AG04449 (cell line): Measurements from ENCODE around the gene TUB.

Experiments
- CTCF ChIA-PET: fragments of 350-600 bp; formaldehyde crosslinking; extraction: SDS; loops from one replicate; lab custom pipeline; 2021; ENCODE audit warnings: antibody characterized with exemption; lab: Yijun Ruan, JAX
- POLR2A ChIA-PET: fragments of 400-600, 350-600 bp; formaldehyde crosslinking; extraction: SDS; loops from one replicate; lab custom pipeline; 2020; ENCODE audit warnings: antibody characterized with exemption, inconsistent platforms; lab: Yijun Ruan, JAX
- DNase-seq: peaks from one replicate; pipeline ENCODE4 v3.0.0-alpha.2; 2010; ENCODE audit warnings: low read depth, low spot score
- H3K4me3 ChIP-seq: 2 replicates; pipeline ENCODE4 v1.5.1; 2011; ENCODE audit warnings: low read depth, mild to moderate bottlenecking, control low read depth, low read length
- TF ChIP-seq, protein P1 (sequence below): IDR thresholded peaks from one replicate; pipeline ENCODE4 v1.5.1; 2011; ENCODE audit warnings: mild to moderate bottlenecking, moderate library complexity, low read length, control low read depth, inconsistent platforms; ENCODE audit not compliant: insufficient read depth; ENCODE audit errors: missing control alignments

The TUB gene

DNA sequence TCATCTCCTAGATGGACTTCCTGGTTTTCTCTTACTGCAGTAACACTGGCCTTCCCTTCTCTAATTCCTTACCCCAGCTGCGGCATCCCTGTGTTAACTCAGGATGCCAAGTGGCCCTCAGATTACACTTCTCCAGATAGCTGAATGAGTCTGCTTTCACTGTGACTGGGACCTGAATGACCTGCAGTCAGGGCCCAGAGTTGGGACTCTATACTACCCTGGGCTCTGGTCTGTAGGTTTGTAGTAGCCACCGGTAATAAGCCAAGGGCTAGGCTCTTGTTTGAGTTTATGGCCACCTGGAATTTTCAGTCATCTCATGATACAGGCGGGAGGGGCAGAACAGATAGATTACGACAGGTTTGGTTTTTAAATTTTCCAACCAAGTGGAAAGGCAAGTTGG lies 24.1 kb downstream of the TUB start:
- CTCF ChIA-PET: interaction anchor here (4.1 to 22.7 kb wide), 3 partner anchors 20 to 100 kb away, joined by 25 to 1552 read pairs (median 445); partner anchors contain the start of gene TUB
- no peak for DNase-seq
- TF ChIP-seq, protein P1, sequence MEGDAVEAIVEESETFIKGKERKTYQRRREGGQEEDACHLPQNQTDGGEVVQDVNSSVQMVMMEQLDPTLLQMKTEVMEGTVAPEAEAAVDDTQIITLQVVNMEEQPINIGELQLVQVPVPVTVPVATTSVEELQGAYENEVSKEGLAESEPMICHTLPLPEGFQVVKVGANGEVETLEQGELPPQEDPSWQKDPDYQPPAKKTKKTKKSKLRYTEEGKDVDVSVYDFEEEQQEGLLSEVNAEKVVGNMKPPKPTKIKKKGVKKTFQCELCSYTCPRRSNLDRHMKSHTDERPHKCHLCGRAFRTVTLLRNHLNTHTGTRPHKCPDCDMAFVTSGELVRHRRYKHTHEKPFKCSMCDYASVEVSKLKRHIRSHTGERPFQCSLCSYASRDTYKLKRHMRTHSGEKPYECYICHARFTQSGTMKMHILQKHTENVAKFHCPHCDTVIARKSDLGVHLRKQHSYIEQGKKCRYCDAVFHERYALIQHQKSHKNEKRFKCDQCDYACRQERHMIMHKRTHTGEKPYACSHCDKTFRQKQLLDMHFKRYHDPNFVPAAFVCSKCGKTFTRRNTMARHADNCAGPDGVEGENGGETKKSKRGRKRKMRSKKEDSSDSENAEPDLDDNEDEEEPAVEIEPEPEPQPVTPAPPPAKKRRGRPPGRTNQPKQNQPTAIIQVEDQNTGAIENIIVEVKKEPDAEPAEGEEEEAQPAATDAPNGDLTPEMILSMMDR: no peak
- POLR2A ChIA-PET: no interaction called here
- no peak overlapping the region for H3K4me3 ChIP-seq

DNA sequence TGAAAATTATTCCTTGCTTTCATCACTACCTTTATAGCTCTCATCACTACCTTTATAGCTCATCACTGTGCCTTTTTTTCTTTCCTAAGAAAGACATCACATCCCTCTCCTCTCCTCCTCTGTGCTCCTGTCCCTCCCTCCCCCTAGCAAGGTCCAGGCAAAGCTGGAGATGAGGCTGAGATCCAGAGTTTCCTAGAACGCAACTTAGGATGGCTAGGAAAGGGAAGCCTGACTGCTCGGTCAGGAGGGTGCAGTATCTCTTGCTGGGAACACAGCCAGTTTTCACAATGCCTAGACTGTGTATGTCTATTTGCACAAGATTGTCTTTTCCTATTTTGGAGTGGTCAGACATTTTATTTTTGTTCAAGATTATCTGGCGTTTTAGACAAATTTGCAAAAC lies 24.7 kb downstream of the TUB start:
- CTCF ChIA-PET: interaction anchor here (4.1 to 22.7 kb wide), 3 partner anchors 20 to 100 kb away, joined by 25 to 1552 read pairs (median 445); partner anchors contain the start of gene TUB
- POLR2A ChIA-PET: no interaction called here
- TF ChIP-seq, protein P1: no peak
- DNase-seq: no peak
- no peak overlapping the region for H3K4me3 ChIP-seq

DNA sequence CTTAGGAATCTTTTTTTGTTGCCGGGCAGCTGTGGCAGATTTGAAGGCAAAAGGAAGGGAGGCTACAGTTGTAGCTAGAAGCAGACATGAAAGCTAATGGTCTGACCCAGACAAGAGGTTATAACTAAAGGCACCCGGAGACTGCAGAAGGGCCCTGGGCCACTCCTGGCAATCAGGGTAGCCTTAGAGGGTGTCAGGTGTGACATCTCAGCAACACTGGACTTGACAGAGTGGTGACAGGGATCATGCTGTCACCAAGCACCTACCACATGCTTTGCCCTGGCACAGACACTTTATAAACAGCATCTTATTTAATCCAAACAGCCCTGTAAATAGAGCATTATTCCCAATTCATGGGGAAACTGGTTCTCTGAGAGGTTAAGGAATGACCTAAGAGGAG lies 25.7 kb downstream of the TUB start:
- ChIA-PET CTCF (interaction anchor here (0.7 to 6.7 kb wide), 4 partner anchors 7 to 100 kb away, joined by 3 to 80 read pairs (median 8); no protein-coding TSS in a partner anchor), POLR2A (no interaction called here)
- TF ChIP-seq, protein P1: no peak
- no peak for DNase-seq
- H3K4me3 ChIP-seq: no peak overlapping the region

DNA sequence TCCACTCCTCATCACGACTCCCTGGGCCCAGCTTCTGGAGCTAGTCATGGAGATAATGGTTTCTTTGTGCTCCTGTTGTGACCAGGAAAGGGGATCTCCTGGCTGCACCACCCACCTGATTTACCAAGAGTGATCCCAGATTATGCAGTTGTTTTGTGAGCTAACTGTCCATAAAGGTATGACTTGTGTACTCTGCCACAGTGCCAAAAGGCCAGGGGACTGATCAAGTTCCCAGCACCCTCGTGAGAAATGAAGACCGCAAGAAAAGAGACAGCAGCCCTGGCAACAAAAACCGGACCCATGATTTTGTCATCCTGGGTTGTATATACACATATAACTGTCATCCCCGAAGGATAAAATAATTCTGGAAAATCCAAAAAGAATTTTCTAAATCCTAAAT lies 26.6 kb downstream of the TUB start:
- H3K4me3 ChIP-seq: no peak overlapping the region
- ChIA-PET POLR2A (no interaction called here), CTCF (interaction anchor here (0.7 to 6.7 kb wide), 6 partner anchors 8 to 102 kb away, joined by 3 to 80 read pairs (median 8); no protein-coding TSS in a partner anchor)
- TF ChIP-seq, protein P1: no peak
- no peak for DNase-seq

DNA sequence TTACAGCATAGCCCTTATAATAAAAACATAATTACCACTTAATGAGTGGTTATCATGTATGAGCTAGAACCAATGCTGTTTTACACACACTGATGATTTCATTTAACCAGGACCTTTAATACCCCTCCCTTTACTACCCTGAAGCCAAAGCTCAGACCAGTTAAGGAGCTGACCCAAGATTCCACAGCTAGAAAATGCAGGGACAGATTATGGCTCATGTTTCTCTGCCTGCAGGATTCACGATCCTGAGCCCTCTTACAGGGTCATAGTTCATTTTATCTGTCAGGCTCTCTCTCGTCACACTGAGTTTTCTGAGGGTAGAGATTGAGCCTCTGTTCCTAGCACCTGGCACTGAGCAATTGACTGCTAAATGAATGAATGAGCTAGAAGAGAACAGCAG lies 27.4 kb downstream of the TUB start:
- CTCF ChIA-PET: interaction anchor here (1.1 to 6.7 kb wide), 4 partner anchors 9 to 102 kb away, joined by 3 to 80 read pairs (median 12); no protein-coding TSS in a partner anchor
- H3K4me3 ChIP-seq: no peak overlapping the region
- DNase-seq: no peak
- TF ChIP-seq, protein P1: no peak
- POLR2A ChIA-PET: interaction anchor here (0.9 kb wide), 1 partner anchor 12 kb away, joined by 3 read pairs; no protein-coding TSS in a partner anchor

DNA sequence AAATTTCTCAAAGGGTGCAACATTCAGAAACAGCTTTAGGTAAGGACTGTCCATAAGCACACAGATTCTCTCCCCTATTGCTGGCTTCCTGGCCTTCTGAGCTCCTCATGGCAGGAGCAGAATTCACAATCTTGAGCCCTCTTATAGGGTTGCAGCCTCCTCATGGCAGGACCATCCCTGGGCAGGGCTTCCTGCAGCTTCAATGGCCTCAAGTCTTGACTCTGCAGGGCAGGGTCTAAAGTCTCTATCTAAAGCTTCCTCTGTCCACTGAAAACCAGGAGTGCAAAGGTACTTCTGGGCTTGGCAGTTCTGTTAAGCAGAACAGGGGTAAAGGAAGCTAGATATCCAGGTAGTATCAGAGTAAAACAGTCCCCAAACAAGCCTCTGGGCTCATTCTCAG lies 28.7 kb downstream of the TUB start:
- CTCF ChIA-PET: interaction anchor here (0.7 to 6.7 kb wide), 4 partner anchors 10 to 1012 kb away, joined by 3 to 80 read pairs (median 9); no protein-coding TSS in a partner anchor
- POLR2A ChIA-PET: no interaction called here
- TF ChIP-seq, protein P1: no peak
- DNase-seq: no peak
- no peak overlapping the region for H3K4me3 ChIP-seq
